Dendritic cell treated with granulocyte-macrophage colony-stimulating factor and Interleukin-4, amounts not matched to agents 40 ng/mL and 50 ng/mL, for 4 days (primary cell): ENCODE results near the gene SLC38A6.

Experiments used
- H3K27ac Mint-ChIP-seq: one replicate; pipeline ENCODE4 v1.8.0; 2022; ENCODE audit warnings: mild to moderate bottlenecking, mixed read lengths
- H3K27me3 Mint-ChIP-seq: one replicate; pipeline ENCODE4 v1.8.0; 2022; ENCODE audit warnings: mild to moderate bottlenecking, mixed read lengths
- H3K36me3 Mint-ChIP-seq: one replicate; pipeline ENCODE4 v1.8.0; 2022; ENCODE audit warnings: low read depth, mixed read lengths
- H3K4me1 Mint-ChIP-seq: one replicate; pipeline ENCODE4 v1.8.0; 2022; ENCODE audit warnings: low read depth, mixed read lengths
- H3K4me3 Mint-ChIP-seq: one replicate; pipeline ENCODE4 v1.8.0; 2022; ENCODE audit warnings: mild to moderate bottlenecking, moderate library complexity, mixed read lengths
- H3K9me3 Mint-ChIP-seq: one replicate; pipeline ENCODE4 v1.8.0; 2022; ENCODE audit warnings: mixed read lengths
- intact Hi-C: fragments of 100-400 bp; cut with micrococcal nuclease; formaldehyde crosslinking; loops from one replicate; pipeline ENCODE4 v1.15.0; 2022

The SLC38A6 gene

GRCh38 chr14:60999536-60999935 lies 18.5 kb downstream of the SLC38A6 start:
- Mint-ChIP-seq H3K36me3 (peaks cover 49% of the 10 kb centered on the region), H3K27me3 (no peaks in the 10 kb centered on the region)

GRCh38 chr14:61003571-61003970 lies 22.5 kb downstream of the SLC38A6 start:
- H3K36me3 Mint-ChIP-seq: peaks cover 61% of the 10 kb centered on the region
- no peak overlapping the region for H3K27ac Mint-ChIP-seq
- no peaks in the 10 kb centered on the region for H3K27me3 Mint-ChIP-seq
- no peaks in the 10 kb centered on the region for H3K9me3 Mint-ChIP-seq
- H3K4me1 Mint-ChIP-seq: peaks cover 14% of the 10 kb centered on the region
- no peak overlapping the region for H3K4me3 Mint-ChIP-seq
- intact Hi-C loops: no loop called here

More at GRCh38 chr14:60999536-60999935, 18.5 kb downstream of the SLC38A6 start:
- no peaks in the 10 kb centered on the region for H3K9me3 Mint-ChIP-seq
- H3K4me1 Mint-ChIP-seq: peaks cover 45% of the 10 kb centered on the region
- H3K4me3 Mint-ChIP-seq: no peak overlapping the region
- intact Hi-C loops: no loop called here
- no peak overlapping the region for H3K27ac Mint-ChIP-seq

- Mint-ChIP-seq H3K4me1 (no peaks in the 10 kb centered on the region), H3K4me3 (no peak overlapping the region), H3K27me3 (no peaks in the 10 kb centered on the region), H3K36me3 (peaks cover 47% of the 10 kb centered on the region), H3K9me3 (no peaks in the 10 kb centered on the region), H3K27ac (no peak overlapping the region)
- intact Hi-C loops: no loop called here
These were observed 38.5 kb downstream of the SLC38A6 start for GRCh38 chr14:61019537-61019936.

- Mint-ChIP-seq H3K9me3 (no peaks in the 10 kb centered on the region), H3K27me3 (no peaks in the 10 kb centered on the region), H3K4me3 (no peak overlapping the region), H3K36me3 (peaks cover 27% of the 10 kb centered on the region), H3K4me1 (peaks cover 10% of the 10 kb centered on the region), H3K27ac (no peak overlapping the region)
- intact Hi-C loops: loop anchor here (1.0 to 5.0 kb wide), 4 partner anchors 38 to 400 kb away; no protein-coding TSS in a partner anchor
These were observed 44.5 kb downstream of the SLC38A6 start for GRCh38 chr14:61025251-61026223.

- H3K27me3 Mint-ChIP-seq: no peaks in the 10 kb centered on the region
- no peak overlapping the region for H3K4me3 Mint-ChIP-seq
- intact Hi-C loops: loop anchor here (2.0 to 5.0 kb wide), 2 partner anchors 39 to 368 kb away; no protein-coding TSS in a partner anchor
- H3K4me1 Mint-ChIP-seq: peaks cover 14% of the 10 kb centered on the region
- H3K27ac Mint-ChIP-seq: no peak overlapping the region
- no peaks in the 10 kb centered on the region for H3K9me3 Mint-ChIP-seq
- H3K36me3 Mint-ChIP-seq: peaks cover 28% of the 10 kb centered on the region
These were observed 45.5 kb downstream of the SLC38A6 start for GRCh38 chr14:61026526-61026925.

- Mint-ChIP-seq H3K27me3 (no peaks in the 10 kb centered on the region), H3K36me3 (peaks cover 45% of the 10 kb centered on the region), H3K9me3 (no peaks in the 10 kb centered on the region), H3K27ac (no peak overlapping the region), H3K4me1 (peaks cover 23% of the 10 kb centered on the region), H3K4me3 (no peak overlapping the region)
- intact Hi-C loops: no loop called here
These were observed 50.0 kb downstream of the SLC38A6 start for GRCh38 chr14:61031026-61031425.

GRCh38 chr14:61033054-61033453 lies 52.0 kb downstream of the SLC38A6 start:
- Mint-ChIP-seq H3K4me3 (no peak overlapping the region), H3K27me3 (no peaks in the 10 kb centered on the region), H3K36me3 (peaks cover 47% of the 10 kb centered on the region), H3K27ac (no peak overlapping the region), H3K9me3 (no peaks in the 10 kb centered on the region), H3K4me1 (peaks cover 15% of the 10 kb centered on the region)
- intact Hi-C loops: no loop called here

- no peaks in the 10 kb centered on the region for H3K27me3 Mint-ChIP-seq
- peaks cover 15% of the 10 kb centered on the region for H3K4me1 Mint-ChIP-seq
- no peak overlapping the region for H3K27ac Mint-ChIP-seq
- no peaks in the 10 kb centered on the region for H3K9me3 Mint-ChIP-seq
- peaks cover 47% of the 10 kb centered on the region for H3K36me3 Mint-ChIP-seq
- H3K4me3 Mint-ChIP-seq: no peak overlapping the region
- intact Hi-C loops: no loop called here
These were observed 52.8 kb downstream of the SLC38A6 start for GRCh38 chr14:61033855-61034254.

GRCh38 chr14:61034416-61035120 lies 53.5 kb downstream of the SLC38A6 start:
- Mint-ChIP-seq H3K27me3 (no peaks in the 10 kb centered on the region), H3K36me3 (peaks cover 47% of the 10 kb centered on the region), H3K4me3 (no peak overlapping the region), H3K4me1 (peaks cover 15% of the 10 kb centered on the region), H3K27ac (no peak overlapping the region), H3K9me3 (no peaks in the 10 kb centered on the region)
- intact Hi-C loops: no loop called here

- intact Hi-C loops: no loop called here
- Mint-ChIP-seq H3K4me1 (peaks cover 16% of the 10 kb centered on the region), H3K27me3 (no peaks in the 10 kb centered on the region), H3K27ac (no peak overlapping the region), H3K4me3 (no peak overlapping the region), H3K9me3 (no peaks in the 10 kb centered on the region), H3K36me3 (peaks cover 44% of the 10 kb centered on the region)
These were observed 56.2 kb downstream of the SLC38A6 start for GRCh38 chr14:61037215-61037614.

GRCh38 chr14:61041704-61042103 lies 60.7 kb downstream of the SLC38A6 start:
- no peaks in the 10 kb centered on the region for H3K27me3 Mint-ChIP-seq
- no peaks in the 10 kb centered on the region for H3K9me3 Mint-ChIP-seq
- intact Hi-C loops: no loop called here
- H3K4me3 Mint-ChIP-seq: no peak overlapping the region
- peaks cover 67% of the 10 kb centered on the region for H3K36me3 Mint-ChIP-seq
- no peak overlapping the region for H3K27ac Mint-ChIP-seq
- peaks cover 7% of the 10 kb centered on the region for H3K4me1 Mint-ChIP-seq

- intact Hi-C loops: no loop called here
- Mint-ChIP-seq H3K9me3 (no peaks in the 10 kb centered on the region), H3K4me1 (peaks cover 7% of the 10 kb centered on the region), H3K36me3 (peaks cover 67% of the 10 kb centered on the region), H3K4me3 (no peak overlapping the region), H3K27ac (no peak overlapping the region), H3K27me3 (no peaks in the 10 kb centered on the region)
These were observed 61.2 kb downstream of the SLC38A6 start for GRCh38 chr14:61042220-61042619.

- intact Hi-C loops: no loop called here
- Mint-ChIP-seq H3K27me3 (no peaks in the 10 kb centered on the region), H3K36me3 (peaks cover 72% of the 10 kb centered on the region), H3K9me3 (no peaks in the 10 kb centered on the region), H3K4me1 (peaks cover 7% of the 10 kb centered on the region), H3K27ac (no peak overlapping the region), H3K4me3 (no peak overlapping the region)
These were observed 62.5 kb downstream of the SLC38A6 start for GRCh38 chr14:61043506-61043905.

GRCh38 chr14:61047021-61047420 lies 66.0 kb downstream of the SLC38A6 start:
- Mint-ChIP-seq H3K9me3 (no peaks in the 10 kb centered on the region), H3K4me1 (peaks cover 19% of the 10 kb centered on the region), H3K4me3 (no peak overlapping the region), H3K36me3 (peaks cover 85% of the 10 kb centered on the region), H3K27ac (no peak overlapping the region), H3K27me3 (no peaks in the 10 kb centered on the region)
- intact Hi-C loops: no loop called here
